Forelimb muscle (tissue), 1 donor: ENCODE data around the gene TBC1D24. TPM values are rescaled to one million over a fixed set of nuclear protein-coding genes. Genes with fewer than 3 reads are reported as not detected.
"Not testable (repeated sequence)": the region's sequence is repeated elsewhere in the genome, so short reads cannot be mapped to it uniquely, and the experiment has no call there.

Experiments
- DNase-seq: peaks from one replicate; pipeline ENCODE4 v3.0.0-alpha.2; 2013; ENCODE audit warnings: low read depth
- polyA plus RNA-seq: library from polyadenylated mRNA; unstranded; fragments of 120-200 nt; gene quantifications from one replicate; pipeline ENCODE4 v1.2.1, GENCODE V29; 2013; ENCODE audit not compliant: insufficient read length

The TBC1D24 gene
- polyA plus RNA-seq, 1 donor: 25.1 TPM

- DNase-seq: no peak
Measured at GRCh38 chr16:2468725-2469398, 6.1 kb upstream of the TBC1D24 start.

GRCh38 chr16:2469399-2470233 is 5.3 kb upstream of the TBC1D24 start:
- no peak for DNase-seq

- DNase-seq: no peak
Measured at GRCh38 chr16:2470234-2470601, 4.7 kb upstream of the TBC1D24 start.

- DNase-seq: no peak
Measured at GRCh38 chr16:2470603-2471015, 4.3 kb upstream of the TBC1D24 start.

- DNase-seq: no peak
Measured at GRCh38 chr16:2471016-2471652, 3.8 kb upstream of the TBC1D24 start, which contains the start of gene NTN3. Gene NTN3 (plus strand): TSS chr16:2471297. CDS start chr16:2471702, 405 bp downstream.

GRCh38 chr16:2471653-2472487 is 3.1 kb upstream of the TBC1D24 start:
- no peak for DNase-seq

- DNase-seq: no peak
Measured at GRCh38 chr16:2472488-2472864, 2.5 kb upstream of the TBC1D24 start.

- DNase-seq: no peak
Measured at GRCh38 chr16:2472885-2473445, 2.0 kb upstream of the TBC1D24 start.

GRCh38 chr16:2473446-2473926 is 1.4 kb upstream of the TBC1D24 start:
- DNase-seq: no peak

- DNase-seq: no peak
Measured at GRCh38 chr16:2473999-2474876, 689 bp upstream of the TBC1D24 start.

- DNase-seq: no peak
Measured at GRCh38 chr16:2475413-2476344, 752 bp downstream of the TBC1D24 start.

- DNase-seq: no peak
Measured at GRCh38 chr16:2476345-2476720, 1.4 kb downstream of the TBC1D24 start.

- DNase-seq: no peak
Measured at GRCh38 chr16:2476741-2477140, 1.8 kb downstream of the TBC1D24 start.

- no peak for DNase-seq
Measured at GRCh38 chr16:2477327-2477726, 2.4 kb downstream of the TBC1D24 start.

GRCh38 chr16:2478279-2478678 is 3.4 kb downstream of the TBC1D24 start:
- DNase-seq: no peak

- DNase-seq: not testable (repeated sequence)
Measured at GRCh38 chr16:2479996-2480395, 5.1 kb downstream of the TBC1D24 start.

GRCh38 chr16:2480948-2481347 is 6.0 kb downstream of the TBC1D24 start:
- no peak for DNase-seq

- DNase-seq: no peak
Measured at GRCh38 chr16:2481676-2482075, 6.7 kb downstream of the TBC1D24 start.

GRCh38 chr16:2482249-2482648 is 7.3 kb downstream of the TBC1D24 start:
- no peak for DNase-seq
